Neural cell (in vitro differentiated cells): ENCODE data around the gene RBFOX2. TPM values are rescaled to one million over a fixed set of nuclear protein-coding genes. Genes with fewer than 3 reads are reported as not detected.

Source experiments
- H2AFZ ChIP-seq: fragments of 200-600, 300-800 bp; sonication (generic), shearing (Covaris generic); 2 replicates; pipeline ENCODE4 v1.6.0; 2014; ENCODE audit warnings: low read depth, mild to moderate bottlenecking, antibody characterized with exemption, low read length, moderate library complexity
- H3F3A ChIP-seq: fragments of 200-600 bp; shearing (Covaris generic); 2 replicates; pipeline ENCODE4 v1.6.1; 2016; ENCODE audit warnings: mild to moderate bottlenecking, moderate library complexity, mixed read lengths, antibody characterized with exemption, low read length; ENCODE audit not compliant: insufficient read depth, poor library complexity, severe bottlenecking
- H3K27ac ChIP-seq: fragments of 200-600, 300-800 bp; sonication (generic), shearing (Covaris generic); 2 replicates; pipeline ENCODE4 v1.5.1; 2014; ENCODE audit warnings: mild to moderate bottlenecking, low read length, moderate library complexity
- H3K27me3 ChIP-seq: fragments of 300-800, 200-600 bp; sonication (generic), shearing (Covaris generic); 2 replicates; pipeline ENCODE4 v1.6.0; 2014; ENCODE audit warnings: mild to moderate bottlenecking, low read depth, low read length, moderate library complexity; ENCODE audit not compliant: insufficient read depth
- H3K36me3 ChIP-seq: fragments of 300-800, 200-600 bp; sonication (generic), shearing (Covaris generic); 2 replicates; pipeline ENCODE4 v1.5.1; 2014; ENCODE audit warnings: mild to moderate bottlenecking, antibody characterized with exemption, low read length, moderate library complexity; ENCODE audit not compliant: insufficient read depth
- H3K4me2 ChIP-seq: fragments of 300-800, 200-600 bp; sonication (generic), shearing (Covaris generic); 2 replicates; pipeline ENCODE4 v1.6.0; 2014; ENCODE audit warnings: mild to moderate bottlenecking, low read length
- H3K4me3 ChIP-seq: fragments of 300-800, 200-600 bp; sonication (generic), shearing (Covaris generic); 2 replicates; pipeline ENCODE4 v1.5.1; 2014; ENCODE audit warnings: mild to moderate bottlenecking, low read length, moderate library complexity
- H3K79me2 ChIP-seq: fragments of 200-600 bp; shearing (Covaris generic); replicated peaks from 2 replicates; pipeline ENCODE4 v1.6.0; 2014; ENCODE audit warnings: mild to moderate bottlenecking, low read length, moderate library complexity; ENCODE audit not compliant: insufficient read depth
- H3K9ac ChIP-seq: fragments of 300-800, 200-600 bp; sonication (generic), shearing (Covaris generic); 2 replicates; pipeline ENCODE4 v1.6.1; 2016; ENCODE audit warnings: mild to moderate bottlenecking, low read length, mixed read lengths
- H3K9me2 ChIP-seq: fragments of 200-600 bp; shearing (Covaris generic); 2 replicates; pipeline ENCODE4 v1.6.1; 2016; ENCODE audit warnings: mild to moderate bottlenecking, low read length, mixed read lengths; ENCODE audit not compliant: insufficient read depth
- H3K9me3 ChIP-seq: fragments of 200-600, 300-800 bp; sonication (generic), shearing (Covaris generic); 2 replicates; pipeline ENCODE4 v1.6.1; 2016; ENCODE audit warnings: mild to moderate bottlenecking, mixed run types, low read length, moderate library complexity, mixed read lengths
- H4K20me1 ChIP-seq: fragments of 200-600 bp; shearing (Covaris generic); 2 replicates; pipeline ENCODE4 v1.6.1; 2016; ENCODE audit warnings: mild to moderate bottlenecking, mixed run types; ENCODE audit not compliant: insufficient read depth
- CTCF ChIP-seq: fragments of 450-650 bp; IDR thresholded peaks from 2 replicates; pipeline ENCODE4 v1.5.1; 2014; ENCODE audit warnings: antibody characterized with exemption, mild to moderate bottlenecking, moderate library complexity; ENCODE audit not compliant: poor library complexity, severe bottlenecking
- EP300 ChIP-seq: fragments of 450-650 bp; conservative IDR thresholded peaks from 2 replicates; pipeline ENCODE4 v1.6.1; 2014; ENCODE audit warnings: antibody characterized with exemption, mild to moderate bottlenecking, moderate library complexity; ENCODE audit not compliant: poor library complexity, severe bottlenecking
- EZH2 ChIP-seq: fragments of 200-600, 300-800 bp; shearing (Covaris generic), sonication (generic); IDR thresholded peaks from 2 replicates; pipeline ENCODE4 v1.6.1; 2014; ENCODE audit warnings: antibody characterized with exemption, low read length, borderline replicate concordance, mild to moderate bottlenecking; ENCODE audit not compliant: insufficient read depth, poor library complexity, severe bottlenecking
- MXI1 ChIP-seq: fragments of 450-650 bp; conservative IDR thresholded peaks from 2 replicates; pipeline ENCODE4 v1.6.1; 2014; ENCODE audit warnings: antibody characterized with exemption, mild to moderate bottlenecking; ENCODE audit not compliant: poor library complexity, severe bottlenecking
- POLR2AphosphoS5 ChIP-seq: IDR thresholded peaks from 2 replicates; pipeline ENCODE4 v1.6.1; 2012
- RAD21 ChIP-seq: fragments of 450-650 bp; conservative IDR thresholded peaks from 2 replicates; pipeline ENCODE4 v1.6.1; 2014; ENCODE audit warnings: antibody characterized with exemption, mild to moderate bottlenecking, moderate library complexity
- REST ChIP-seq: IDR thresholded peaks from 2 replicates; pipeline ENCODE4 v1.6.1; 2012; ENCODE audit warnings: borderline replicate concordance
- SMC3 ChIP-seq: fragments of 450-650 bp; conservative IDR thresholded peaks from 2 replicates; pipeline ENCODE4 v1.6.1; 2014; ENCODE audit warnings: antibody characterized with exemption, mild to moderate bottlenecking, moderate library complexity; ENCODE audit not compliant: poor library complexity
- TAF1 ChIP-seq: IDR thresholded peaks from 2 replicates; pipeline ENCODE4 v1.6.1; 2012; ENCODE audit warnings: low read depth
- polyA plus RNA-seq: library from polyadenylated mRNA; depleted of rRNA; stranded (reverse); fragments of >200 nt; gene quantifications from 2 replicates; pipeline ENCODE4 v1.2.3, GENCODE V29; 2014

The RBFOX2 gene
- polyA plus RNA-seq, 1 donor from 2014 or later, result 529 TPM

GRCh38 chr22:35978889-35979288 lies 49.7 kb downstream of the RBFOX2 start:
- no peak overlapping the region for H3K9ac ChIP-seq
- H2AFZ ChIP-seq, result no peak overlapping the region
- H3K4me3 ChIP-seq, result no peak overlapping the region
- no peak overlapping the region for H3K4me2 ChIP-seq
- H4K20me1 ChIP-seq, result no peaks in the 10 kb centered on the region
- no peaks in the 10 kb centered on the region for H3K9me2 ChIP-seq
- H3K79me2 ChIP-seq, result peaks cover 10% of the 10 kb centered on the region
- no peak overlapping the region for H3K27ac ChIP-seq
- TF ChIP-seq EP300, result no peak
- H3F3A ChIP-seq, result no peaks in the 10 kb centered on the region
- no peaks in the 10 kb centered on the region for H3K36me3 ChIP-seq
- H3K9me3 ChIP-seq, result no peaks in the 10 kb centered on the region
- H3K27me3 ChIP-seq, result no peaks in the 10 kb centered on the region

- Histone ChIP-seq H3K36me3 (no peaks in the 10 kb centered on the region), H3K9me3 (no peaks in the 10 kb centered on the region), H3K27me3 (no peaks in the 10 kb centered on the region), H3K9me2 (no peaks in the 10 kb centered on the region), H3K27ac (no peak overlapping the region), H3K4me2 (no peak overlapping the region), H3K9ac (no peak overlapping the region), H3K79me2 (peaks cover 10% of the 10 kb centered on the region), H2AFZ (no peak overlapping the region), H4K20me1 (no peaks in the 10 kb centered on the region), H3F3A (no peaks in the 10 kb centered on the region), H3K4me3 (no peak overlapping the region)
- TF ChIP-seq EZH2 (no peak), TAF1 (no peak), POLR2AphosphoS5 (no peak), EP300 (no peak), MXI1 (no peak), REST (no peak), SMC3 (no peak), RAD21 (no peak), CTCF (no peak)
Observed at GRCh38 chr22:35978201-35978600, 50.4 kb downstream of the RBFOX2 start.

- Histone ChIP-seq H3K27ac (no peak overlapping the region), H4K20me1 (no peaks in the 10 kb centered on the region), H3K9me3 (no peaks in the 10 kb centered on the region), H3F3A (no peaks in the 10 kb centered on the region), H3K4me2 (no peak overlapping the region), H3K36me3 (no peaks in the 10 kb centered on the region), H3K9ac (no peak overlapping the region), H3K79me2 (peaks cover 10% of the 10 kb centered on the region), H3K9me2 (no peaks in the 10 kb centered on the region), H2AFZ (no peak overlapping the region), H3K27me3 (no peaks in the 10 kb centered on the region), H3K4me3 (no peak overlapping the region)
- TF ChIP-seq CTCF (no peak), SMC3 (no peak)
Observed at GRCh38 chr22:35977136-35977535, 51.5 kb downstream of the RBFOX2 start.
